Umbilical cord (tissue), 2 donors: ENCODE results near the gene SEC61B. TPM values are rescaled to one million over a fixed set of nuclear protein-coding genes. Genes with fewer than 3 reads are reported as not detected.
A peak's percentile ranks its signal among the peaks of the same experiment; 100 is the strongest.

Experiments used
- DNase-seq: peaks from one replicate; pipeline ENCODE4 v3.0.0-alpha.2; 2015; ENCODE audit warnings: low spot score
- total RNA-seq: library from RNA; depleted of rRNA; stranded (reverse); fragments of >200 nt; gene quantifications from one replicate; pipeline ENCODE4 v1.2.3, GENCODE V29; 2014; ENCODE audit warnings: low replicate concordance; ENCODE audit not compliant: insufficient read depth

SEC61B gene
- total RNA-seq, result 37.1 TPM

- DNase-seq, result peak; percentile 97
Measured at GRCh38 chr9:99221621-99222415, at the start of gene SEC61B, which contains the start of gene ALG2. Gene SEC61B (plus strand): TSS chr9:99222282. CDS start chr9:99222364, 82 bp downstream. Gene ALG2 (minus strand): TSS chr9:99221942. CDS start chr9:99221894, 48 bp downstream.

- DNase-seq, result no peak
Measured at GRCh38 chr9:99173570-99174504, 48.2 kb upstream of the SEC61B start.

- no peak for DNase-seq
Measured at GRCh38 chr9:99176527-99177013, 45.5 kb upstream of the SEC61B start.

GRCh38 chr9:99177576-99178366 is 44.3 kb upstream of the SEC61B start:
- DNase-seq, result no peak

- no peak for DNase-seq
Measured at GRCh38 chr9:99178912-99179872, 42.9 kb upstream of the SEC61B start.

GRCh38 chr9:99180199-99180598 is 41.9 kb upstream of the SEC61B start:
- no peak for DNase-seq

- no peak for DNase-seq
Measured at GRCh38 chr9:99180662-99181061, 41.4 kb upstream of the SEC61B start.

GRCh38 chr9:99181206-99181605 is 40.9 kb upstream of the SEC61B start:
- DNase-seq, result peak; percentile 31

GRCh38 chr9:99181621-99182020 is 40.5 kb upstream of the SEC61B start:
- no peak for DNase-seq

GRCh38 chr9:99182356-99182755 is 39.7 kb upstream of the SEC61B start:
- DNase-seq, result no peak

- no peak for DNase-seq
Measured at GRCh38 chr9:99183616-99184015, 38.5 kb upstream of the SEC61B start.

- no peak for DNase-seq
Measured at GRCh38 chr9:99184110-99184474, 38.0 kb upstream of the SEC61B start.

GRCh38 chr9:99184475-99185347 is 37.4 kb upstream of the SEC61B start:
- peak; percentile 91 for DNase-seq

- DNase-seq, result no peak
Measured at GRCh38 chr9:99185348-99185632, 36.8 kb upstream of the SEC61B start.

GRCh38 chr9:99185934-99186333 is 36.1 kb upstream of the SEC61B start:
- no peak for DNase-seq

GRCh38 chr9:99187311-99187710 is 34.8 kb upstream of the SEC61B start:
- DNase-seq, result no peak

- no peak for DNase-seq
Measured at GRCh38 chr9:99189186-99189585, 32.9 kb upstream of the SEC61B start.

- DNase-seq, result no peak
Measured at GRCh38 chr9:99189887-99190596, 32.0 kb upstream of the SEC61B start.
